Activated CD4-positive, alpha-beta T cell treated with anti-CD3 and anti-CD28 coated beads, Interleukin-2, amount 10 ng/mL, durations not matched to agents 24 days and 14 days (primary cell): ENCODE data around the gene CEP76. TPM values are rescaled to one million over a fixed set of nuclear protein-coding genes. Genes with fewer than 3 reads are reported as not detected.

ENCODE experiments used
- DNase-seq: peaks from one replicate; pipeline ENCODE4 v3.0.0; 2022
- H3K27ac Mint-ChIP-seq: one replicate; pipeline ENCODE4 v1.8.0; 2022; ENCODE audit warnings: mild to moderate bottlenecking, mixed read lengths
- H3K27me3 Mint-ChIP-seq: one replicate; pipeline ENCODE4 v1.8.0; 2022; ENCODE audit warnings: mixed read lengths
- H3K36me3 Mint-ChIP-seq: one replicate; pipeline ENCODE4 v1.8.0; 2022; ENCODE audit warnings: low read depth, mild to moderate bottlenecking, mixed read lengths
- H3K4me1 Mint-ChIP-seq: one replicate; pipeline ENCODE4 v1.8.0; 2021; ENCODE audit warnings: mixed read lengths
- H3K4me3 Mint-ChIP-seq: one replicate; pipeline ENCODE4 v1.8.0; 2022; ENCODE audit warnings: mild to moderate bottlenecking, moderate library complexity, mixed read lengths
- H3K9me3 Mint-ChIP-seq: one replicate; pipeline ENCODE4 v1.8.0; 2021; ENCODE audit warnings: mixed read lengths
- intact Hi-C: fragments of 100-400 bp; cut with micrococcal nuclease; formaldehyde crosslinking; loops from one replicate; pipeline ENCODE4 v1.15.1; 2023
- total RNA-seq: library from RNA; stranded (reverse); gene quantifications from 2 replicates; pipeline ENCODE4 v1.2.3, GENCODE V29; 2022

CEP76 gene
- total RNA-seq, 1 donor from 2014 or later: 14.4 TPM

- no peaks in the 10 kb centered on the region for H3K36me3 Mint-ChIP-seq
- H3K9me3 Mint-ChIP-seq: no peaks in the 10 kb centered on the region
- H3K4me3 Mint-ChIP-seq: no peak overlapping the region
- intact Hi-C loops: no loop called here
- no peak overlapping the region for H3K27ac Mint-ChIP-seq
- DNase-seq: no peak
- peaks cover 2% of the 10 kb centered on the region for H3K27me3 Mint-ChIP-seq
- peaks cover 2% of the 10 kb centered on the region for H3K4me1 Mint-ChIP-seq
Observed at GRCh38 chr18:12737243-12737902, 34.9 kb upstream of the CEP76 start.

GRCh38 chr18:12726774-12727550, 24.4 kb upstream of the CEP76 start:
- intact Hi-C loops: loop anchor here (1.0 to 5.0 kb wide), 3 partner anchors 166 to 430 kb away; no protein-coding TSS in a partner anchor
- Mint-ChIP-seq H3K36me3 (peaks cover 24% of the 10 kb centered on the region), H3K4me3 (no peak overlapping the region), H3K9me3 (no peaks in the 10 kb centered on the region), H3K27me3 (no peaks in the 10 kb centered on the region), H3K4me1 (peaks cover 3% of the 10 kb centered on the region), H3K27ac (no peak overlapping the region)
- peak; percentile 90 for DNase-seq

GRCh38 chr18:12726331-12726730, 23.8 kb upstream of the CEP76 start:
- Mint-ChIP-seq H3K9me3 (no peaks in the 10 kb centered on the region), H3K4me3 (no peak overlapping the region), H3K27me3 (no peaks in the 10 kb centered on the region), H3K4me1 (peaks cover 7% of the 10 kb centered on the region), H3K27ac (no peak overlapping the region), H3K36me3 (peaks cover 28% of the 10 kb centered on the region)
- intact Hi-C loops: loop anchor here (5.0 kb wide), 1 partner anchor 431 kb away; no protein-coding TSS in a partner anchor
- DNase-seq: no peak

- no peak overlapping the region for H3K27ac Mint-ChIP-seq
- intact Hi-C loops: no loop called here
- no peaks in the 10 kb centered on the region for H3K27me3 Mint-ChIP-seq
- DNase-seq: no peak
- H3K4me1 Mint-ChIP-seq: peaks cover 10% of the 10 kb centered on the region
- no peak overlapping the region for H3K4me3 Mint-ChIP-seq
- H3K9me3 Mint-ChIP-seq: no peaks in the 10 kb centered on the region
- peaks cover 49% of the 10 kb centered on the region for H3K36me3 Mint-ChIP-seq
Observed at GRCh38 chr18:12722731-12723130, 20.2 kb upstream of the CEP76 start.

- Mint-ChIP-seq H3K27ac (peak overlapping the region; percentile 35), H3K36me3 (peaks cover 49% of the 10 kb centered on the region), H3K9me3 (no peaks in the 10 kb centered on the region)
Observed at GRCh38 chr18:12721495-12722275, 19.2 kb upstream of the CEP76 start.

GRCh38 chr18:12711446-12711845, 8.9 kb upstream of the CEP76 start:
- H3K27ac Mint-ChIP-seq: no peak overlapping the region
- intact Hi-C loops: no loop called here
- H3K36me3 Mint-ChIP-seq: peaks cover 60% of the 10 kb centered on the region

More at GRCh38 chr18:12721495-12722275, 19.2 kb upstream of the CEP76 start:
- Mint-ChIP-seq H3K4me1 (peaks cover 10% of the 10 kb centered on the region), H3K27me3 (no peaks in the 10 kb centered on the region), H3K4me3 (peak overlapping the region; percentile 2)
- intact Hi-C loops: no loop called here
- no peak for DNase-seq

GRCh38 chr18:12703664-12704063, 1.1 kb upstream of the CEP76 start:
- DNase-seq: peak; percentile 70
- Mint-ChIP-seq H3K36me3 (peaks cover 30% of the 10 kb centered on the region), H3K27me3 (no peaks in the 10 kb centered on the region), H3K27ac (peak overlapping the region; percentile 97), H3K9me3 (no peaks in the 10 kb centered on the region), H3K4me3 (peak overlapping the region; percentile 97), H3K4me1 (peaks cover 33% of the 10 kb centered on the region)
- intact Hi-C loops: loop anchor here (2.0 to 10.0 kb wide), 2 partner anchors 45 to 1021 kb away; partner anchors contain the start of genes FAM210A, RNMT and SPIRE1

More at GRCh38 chr18:12711446-12711845, 8.9 kb upstream of the CEP76 start:
- no peak for DNase-seq
- H3K9me3 Mint-ChIP-seq: no peaks in the 10 kb centered on the region
- peaks cover 2% of the 10 kb centered on the region for H3K4me1 Mint-ChIP-seq
- no peaks in the 10 kb centered on the region for H3K27me3 Mint-ChIP-seq
- no peak overlapping the region for H3K4me3 Mint-ChIP-seq

- peak overlapping the region; percentile 97 for H3K4me3 Mint-ChIP-seq
- intact Hi-C loops: loop anchor here (2.0 to 10.0 kb wide), 2 partner anchors 44 to 1022 kb away; partner anchors contain the start of genes FAM210A, RNMT and SPIRE1
- H3K4me1 Mint-ChIP-seq: peaks cover 36% of the 10 kb centered on the region
- no peak for DNase-seq
- H3K27me3 Mint-ChIP-seq: no peaks in the 10 kb centered on the region
- no peaks in the 10 kb centered on the region for H3K9me3 Mint-ChIP-seq
- H3K36me3 Mint-ChIP-seq: peaks cover 32% of the 10 kb centered on the region
- H3K27ac Mint-ChIP-seq: peak overlapping the region; percentile 97
Observed at GRCh38 chr18:12703096-12703567, 609 bp upstream of the CEP76 start.

- Mint-ChIP-seq H3K27ac (peak overlapping the region; percentile 97), H3K36me3 (peaks cover 24% of the 10 kb centered on the region), H3K9me3 (no peaks in the 10 kb centered on the region), H3K4me3 (peak overlapping the region; percentile 97), H3K4me1 (peaks cover 36% of the 10 kb centered on the region), H3K27me3 (no peaks in the 10 kb centered on the region)
- no peak for DNase-seq
- intact Hi-C loops: loop anchor here (10.0 kb wide), 1 partner anchor 1024 kb away; the partner anchor contains the start of genes FAM210A and RNMT
Observed at GRCh38 chr18:12701161-12701560, 1.4 kb downstream of the CEP76 start.

GRCh38 chr18:12699747-12700146, 2.8 kb downstream of the CEP76 start:
- intact Hi-C loops: loop anchor here (10.0 kb wide), 1 partner anchor 1025 kb away; the partner anchor contains the start of genes FAM210A and RNMT
- H3K9me3 Mint-ChIP-seq: no peaks in the 10 kb centered on the region
- no peak overlapping the region for H3K4me3 Mint-ChIP-seq
- no peak for DNase-seq
- H3K27me3 Mint-ChIP-seq: no peaks in the 10 kb centered on the region
- H3K4me1 Mint-ChIP-seq: peaks cover 29% of the 10 kb centered on the region
- H3K36me3 Mint-ChIP-seq: peaks cover 20% of the 10 kb centered on the region
- H3K27ac Mint-ChIP-seq: no peak overlapping the region

GRCh38 chr18:12694032-12694431, 8.5 kb downstream of the CEP76 start:
- Mint-ChIP-seq H3K36me3 (peaks cover 28% of the 10 kb centered on the region), H3K27me3 (no peaks in the 10 kb centered on the region), H3K4me1 (peaks cover 21% of the 10 kb centered on the region), H3K4me3 (no peak overlapping the region), H3K27ac (peak overlapping the region; percentile 75), H3K9me3 (no peaks in the 10 kb centered on the region)
- intact Hi-C loops: no loop called here
- DNase-seq: no peak

- intact Hi-C loops: no loop called here
- Mint-ChIP-seq H3K36me3 (peaks cover 23% of the 10 kb centered on the region), H3K27ac (peak overlapping the region; percentile 56)
Observed at GRCh38 chr18:12692206-12692605, 10.3 kb downstream of the CEP76 start.

GRCh38 chr18:12689256-12689850, 13.2 kb downstream of the CEP76 start:
- no peaks in the 10 kb centered on the region for H3K27me3 Mint-ChIP-seq
- no peak overlapping the region for H3K4me3 Mint-ChIP-seq
- H3K4me1 Mint-ChIP-seq: peaks cover 20% of the 10 kb centered on the region
- intact Hi-C loops: no loop called here
- H3K36me3 Mint-ChIP-seq: peaks cover 20% of the 10 kb centered on the region
- no peak for DNase-seq
- no peaks in the 10 kb centered on the region for H3K9me3 Mint-ChIP-seq
- H3K27ac Mint-ChIP-seq: peak overlapping the region; percentile 56

More at GRCh38 chr18:12692206-12692605, 10.3 kb downstream of the CEP76 start:
- Mint-ChIP-seq H3K9me3 (no peaks in the 10 kb centered on the region), H3K4me3 (no peak overlapping the region), H3K27me3 (no peaks in the 10 kb centered on the region), H3K4me1 (peaks cover 18% of the 10 kb centered on the region)
- no peak for DNase-seq
